Measurements from ENCODE around the gene GMPR2.

GMPR2 gene

GRCh38 chr14:24270537-24271133 is 37.9 kb downstream of the GMPR2 start:
- no peak for DNase-seq

GRCh38 chr14:24271134-24271833 is 38.6 kb downstream of the GMPR2 start, which contains the start of gene RABGGTA:
Gene RABGGTA (minus strand): TSS chr14:24271597. CDS start chr14:24271115, 482 bp downstream.
- peak; percentile 90 to 95 for DNase-seq

GRCh38 chr14:24271834-24272263 is 39.1 kb downstream of the GMPR2 start:
- no peak for DNase-seq

DNA sequence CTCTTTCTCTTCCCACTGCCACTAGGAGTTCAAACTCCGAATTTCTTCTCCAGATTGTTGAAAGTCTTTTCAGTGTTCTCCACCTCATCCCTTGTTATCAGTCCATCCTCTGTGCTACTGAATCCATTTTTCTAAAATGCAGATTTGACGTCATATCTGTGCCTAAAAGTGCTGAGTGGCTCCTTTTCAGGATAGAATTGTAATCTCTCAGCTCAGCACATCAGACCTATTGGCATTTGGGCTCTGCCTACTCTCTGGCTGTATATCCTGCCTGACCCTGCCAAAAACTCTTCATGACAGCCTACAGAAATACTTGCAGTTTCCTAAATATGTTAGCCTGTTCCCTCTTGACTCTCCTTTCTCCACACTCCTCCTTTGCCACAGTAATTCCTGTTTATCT is 39.7 kb downstream of the GMPR2 start:
- no peak for DNase-seq

- no peak for DNase-seq
Observed at GRCh38 chr14:24273422-24273998, 40.8 kb downstream of the GMPR2 start.

GRCh38 chr14:24274101-24274543 is 41.4 kb downstream of the GMPR2 start:
- no peak for DNase-seq

GRCh38 chr14:24277071-24277470 is 44.3 kb downstream of the GMPR2 start:
- no peak for DNase-seq

DNA sequence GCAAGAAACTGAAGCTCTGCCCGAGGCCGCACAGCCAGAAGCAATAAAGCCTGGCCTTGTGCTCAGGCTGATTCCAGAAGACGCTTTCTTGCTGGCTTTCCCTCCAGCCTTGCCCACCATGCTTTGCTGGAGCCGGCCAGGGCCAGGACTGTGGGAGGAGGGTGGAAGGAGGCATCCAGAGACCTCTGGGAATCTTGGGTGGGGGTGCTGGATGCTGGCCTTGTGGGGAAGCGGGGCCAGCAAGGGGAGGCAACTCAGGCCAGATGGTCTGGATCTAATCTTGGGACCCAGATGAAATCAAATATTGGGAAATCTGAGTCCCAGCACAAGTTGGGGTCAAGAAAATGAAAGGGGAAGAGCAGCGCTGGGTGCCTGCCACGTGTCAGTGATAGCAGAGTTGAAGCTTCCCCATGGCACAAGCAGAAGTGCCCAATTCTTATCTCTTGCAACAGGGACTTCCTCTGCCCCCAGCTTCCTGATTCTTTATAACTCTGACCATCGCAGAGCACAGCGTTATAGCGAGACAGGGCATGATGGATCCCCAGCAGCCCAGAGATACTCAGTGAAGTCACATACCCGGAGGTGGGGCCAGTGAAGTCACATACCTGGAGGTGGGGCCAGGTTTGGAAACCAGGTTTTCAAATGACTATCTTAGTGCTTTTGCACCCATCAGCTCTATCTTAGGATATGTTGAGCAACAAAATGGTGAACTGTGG is 45.0 kb downstream of the GMPR2 start:
- no peak for DNase-seq

DNA sequence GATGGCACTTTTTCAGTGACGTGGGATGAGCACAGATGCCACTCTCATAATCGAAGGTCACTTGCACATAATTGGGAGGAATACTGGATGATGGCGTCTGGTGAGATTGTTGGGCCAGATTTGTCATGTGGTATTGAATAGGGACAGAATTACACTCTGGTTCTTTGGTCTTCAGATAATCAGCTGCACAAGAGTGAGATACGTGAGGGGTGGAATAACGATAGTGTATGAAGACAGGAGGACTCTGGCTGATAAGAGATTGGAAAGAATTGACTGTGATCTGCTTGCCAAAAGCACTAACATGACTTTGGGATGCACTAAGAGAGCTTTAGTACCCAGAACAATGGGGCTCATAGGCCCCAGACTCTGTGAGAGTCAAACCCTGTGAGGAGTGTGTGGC is 45.7 kb downstream of the GMPR2 start:
- DNase-seq: no peak

DNA sequence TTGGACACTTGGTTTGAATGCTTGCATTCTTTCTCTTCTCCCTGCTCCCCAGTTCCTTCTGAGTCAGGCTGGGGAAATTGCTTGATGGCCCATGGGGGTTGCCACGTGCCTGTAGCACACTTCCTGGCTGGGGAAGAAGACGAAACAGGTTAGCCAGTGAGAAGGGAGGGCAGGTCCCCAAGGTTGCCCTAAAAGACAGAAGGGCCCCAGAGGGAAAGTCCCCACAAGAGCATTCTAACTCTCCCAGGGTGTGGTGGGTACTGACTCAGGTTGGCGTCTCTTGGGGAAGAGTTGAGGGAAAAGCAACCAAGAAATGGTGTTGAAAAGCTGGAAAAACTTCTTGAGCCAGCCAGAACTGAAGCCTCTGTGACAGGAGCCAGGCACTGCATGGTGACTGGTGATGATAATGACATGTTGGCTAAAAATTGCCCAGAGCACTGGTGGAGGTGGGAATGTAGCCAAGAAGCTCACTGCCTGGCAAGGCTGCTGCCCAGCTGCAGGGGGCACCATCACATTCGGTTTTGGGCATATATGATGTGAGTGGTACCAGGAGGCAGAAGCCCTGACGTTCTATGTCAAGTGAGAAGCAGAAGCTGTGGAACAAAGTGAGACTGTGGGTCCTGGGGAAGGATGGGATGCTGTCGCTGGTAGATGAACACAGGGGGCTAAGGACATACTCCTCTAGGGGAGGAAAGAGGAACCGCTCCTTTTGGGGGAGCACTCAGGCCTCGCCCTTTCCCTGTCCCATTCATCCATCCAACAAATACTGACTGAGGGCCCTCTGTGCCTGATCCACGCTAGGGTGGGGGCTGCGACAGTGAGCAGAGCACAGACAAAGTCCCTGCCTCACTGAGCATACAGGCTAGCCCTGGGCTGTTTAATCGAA is 46.8 kb downstream of the GMPR2 start:
- DNase-seq: peak; percentile 59 to 70

DNA sequence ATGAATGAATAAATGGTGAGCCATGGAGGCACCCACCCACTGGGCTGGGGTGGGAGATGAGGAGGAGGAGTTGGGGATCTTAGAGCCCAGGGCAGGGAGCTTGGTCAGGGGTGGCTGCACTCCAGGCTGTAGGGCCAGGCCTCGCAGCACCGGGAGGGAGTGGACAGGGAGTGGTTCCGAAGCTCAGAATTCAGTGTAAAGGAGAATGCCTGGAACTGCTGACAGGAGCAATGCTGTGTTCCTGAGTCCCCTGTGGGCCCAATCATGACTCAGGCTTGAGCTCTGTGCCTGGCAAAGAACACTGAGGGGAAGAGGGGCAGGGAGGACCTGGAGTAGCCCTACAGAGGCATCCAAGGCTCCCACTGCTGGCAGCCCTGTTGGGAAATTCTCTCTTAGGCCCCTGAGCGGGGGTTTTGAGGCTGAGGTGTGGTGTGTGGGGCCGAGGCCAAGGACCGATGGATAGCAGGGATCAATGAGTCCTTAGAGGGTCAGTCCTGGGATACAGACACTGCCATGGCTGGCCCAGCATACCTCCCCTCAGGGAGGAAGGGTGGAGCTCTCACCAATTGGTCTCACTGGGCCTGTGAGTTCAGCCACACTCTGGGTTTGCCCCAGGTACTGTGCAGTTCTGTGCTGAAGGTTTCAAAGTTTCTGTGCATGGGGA is 48.2 kb downstream of the GMPR2 start:
- no peak for DNase-seq

DNA sequence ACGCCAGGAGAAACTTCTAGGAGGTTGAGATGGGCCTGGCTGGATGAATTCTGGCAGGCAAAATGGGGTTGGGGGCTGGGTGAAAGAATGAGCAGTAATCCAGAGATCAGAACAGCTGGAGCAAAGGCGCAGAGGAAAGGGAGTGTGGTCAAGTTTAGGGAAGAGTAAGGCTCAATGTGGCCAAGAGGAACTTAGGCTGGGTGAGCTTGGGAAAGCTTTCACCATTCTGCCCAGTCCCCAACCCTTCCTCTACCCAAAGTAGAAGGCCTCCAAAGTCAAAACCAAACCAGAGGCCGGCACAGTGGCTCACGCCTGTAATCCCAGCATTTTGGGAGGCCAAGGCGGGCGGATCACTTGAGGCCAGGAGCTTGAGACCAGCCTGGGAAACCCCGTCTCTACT is 48.9 kb downstream of the GMPR2 start:
- no peak for DNase-seq

- DNase-seq: no peak
Observed at GRCh38 chr14:24282736-24283135, 50.0 kb downstream of the GMPR2 start.

- DNase-seq: no peak
Observed at GRCh38 chr14:24283796-24284460, 51.2 kb downstream of the GMPR2 start.

GRCh38 chr14:24284501-24285035 is 51.8 kb downstream of the GMPR2 start:
- no peak for DNase-seq

- no peak for DNase-seq
Observed at GRCh38 chr14:24285351-24285750, 52.6 kb downstream of the GMPR2 start.

- DNase-seq: no peak
Observed at GRCh38 chr14:24286996-24287395, 54.3 kb downstream of the GMPR2 start.

All from NCI-H2081 (cell line).